Lower lobe of right lung (tissue), 2 donors: Measurements from ENCODE around the gene RENBP. TPM values are rescaled to one million over a fixed set of nuclear protein-coding genes. Genes with fewer than 3 reads are reported as not detected.

Experiments used
- ATAC-seq, 2 donors: fragments of 200-7000 bp; cut with Tn5 transposase; one replicate each; pipeline ENCODE4 v1.9.1; 2020 to 2022; ENCODE audit warnings: mild to moderate bottlenecking in 2 of 2, moderate library complexity in 2 of 2
- DNase-seq: peaks from one replicate; pipeline ENCODE4 v3.0.0-alpha.2; 2020
- H3K27ac ChIP-seq: fragments of 200-600 bp; one replicate; pipeline ENCODE4 v1.8.0; 2022
- H3K27me3 ChIP-seq: fragments of 200-600 bp; one replicate; pipeline ENCODE4 v1.8.0; 2022; ENCODE audit warnings: low read depth
- H3K36me3 ChIP-seq: fragments of 200-600 bp; one replicate; pipeline ENCODE4 v1.8.0; 2022; ENCODE audit warnings: mild to moderate bottlenecking
- H3K4me1 ChIP-seq: fragments of 200-600 bp; one replicate; pipeline ENCODE4 v1.8.0; 2022
- H3K4me3 ChIP-seq: fragments of 200-600 bp; one replicate; pipeline ENCODE4 v1.8.0; 2022; ENCODE audit warnings: mild to moderate bottlenecking
- H3K9me3 ChIP-seq: fragments of 200-600 bp; one replicate; pipeline ENCODE4 v1.8.0; 2022
- intact Hi-C: fragments of 100-400 bp; cut with DNase I; formaldehyde crosslinking; loops from one replicate; pipeline ENCODE4 v1.11.0; 2022
- long read RNA-seq: library from polyadenylated mRNA; unstranded; transcript quantifications from one replicate; pipeline ENCODE4 v2.0.0, GENCODE V29; 2021
- total RNA-seq: library from RNA; stranded (reverse); fragmentation: NEBNext Ultra II Directional; extraction: Animal tissue kit (Norgen Biotek cat#: 25700); gene quantifications from one replicate; pipeline ENCODE4 v1.2.1, GENCODE V29; 2021
- TF ChIP-seq, protein P1 (sequence below): fragments of 200-600 bp; IDR thresholded peaks from one replicate; pipeline ENCODE4 v1.8.0; 2022; ENCODE audit warnings: antibody characterized with exemption, mild to moderate bottlenecking
- donor health status: DM: no; HTN: yes; CAD: no; lungs with severe emphysema.

RENBP gene
- total RNA-seq, result 57.0 TPM
- long read RNA-seq, partial matches to known transcripts, result 6 of 30 reads
- long read RNA-seq, other reads (novel, unspliced or antisense), result 20 of 30 reads

DNA sequence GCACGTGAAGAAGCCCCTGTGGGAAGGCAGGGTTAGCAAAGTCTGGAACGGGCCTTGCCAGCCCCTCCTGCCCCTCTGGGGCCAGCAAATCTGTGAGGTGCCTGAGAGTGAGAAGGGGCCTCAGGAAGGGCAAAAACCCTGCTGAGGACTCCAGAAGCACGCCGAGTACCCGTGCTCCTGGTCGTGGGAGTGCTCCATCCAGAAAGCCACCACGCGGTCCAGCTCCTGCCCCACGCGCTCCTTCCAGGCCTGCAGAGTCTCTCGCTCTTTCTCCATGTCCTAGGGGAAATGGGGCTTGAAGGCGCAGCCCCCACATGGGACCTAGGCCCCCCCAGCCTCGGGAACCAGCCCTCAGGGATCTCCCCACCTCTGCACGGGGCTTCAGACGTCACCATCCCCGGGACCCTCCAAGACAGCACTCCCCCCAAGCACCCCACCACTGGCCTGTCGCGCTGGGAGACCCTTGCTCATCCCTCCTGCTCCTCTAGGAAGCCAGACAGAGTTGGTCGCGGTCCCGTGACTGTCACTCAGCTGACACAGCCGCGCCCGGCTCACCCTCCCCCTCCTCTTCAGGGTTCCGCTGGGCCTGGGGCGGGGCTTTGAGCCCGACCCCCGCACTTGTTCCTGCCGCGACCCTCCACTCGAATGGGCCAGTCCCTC, at the start of gene RENBP:
Gene RENBP, minus strand, starts transcription at position 504 of the 660 bp plus-strand sequence. Its CDS starts 33 bp downstream, at position 471.
- no peaks in the 10 kb centered on the region for H3K4me1 ChIP-seq
- intact Hi-C loops, result no loop called here
- peak within 1 kb of the TSS; percentile 62 for H3K27ac ChIP-seq
- TF ChIP-seq, protein P1, sequence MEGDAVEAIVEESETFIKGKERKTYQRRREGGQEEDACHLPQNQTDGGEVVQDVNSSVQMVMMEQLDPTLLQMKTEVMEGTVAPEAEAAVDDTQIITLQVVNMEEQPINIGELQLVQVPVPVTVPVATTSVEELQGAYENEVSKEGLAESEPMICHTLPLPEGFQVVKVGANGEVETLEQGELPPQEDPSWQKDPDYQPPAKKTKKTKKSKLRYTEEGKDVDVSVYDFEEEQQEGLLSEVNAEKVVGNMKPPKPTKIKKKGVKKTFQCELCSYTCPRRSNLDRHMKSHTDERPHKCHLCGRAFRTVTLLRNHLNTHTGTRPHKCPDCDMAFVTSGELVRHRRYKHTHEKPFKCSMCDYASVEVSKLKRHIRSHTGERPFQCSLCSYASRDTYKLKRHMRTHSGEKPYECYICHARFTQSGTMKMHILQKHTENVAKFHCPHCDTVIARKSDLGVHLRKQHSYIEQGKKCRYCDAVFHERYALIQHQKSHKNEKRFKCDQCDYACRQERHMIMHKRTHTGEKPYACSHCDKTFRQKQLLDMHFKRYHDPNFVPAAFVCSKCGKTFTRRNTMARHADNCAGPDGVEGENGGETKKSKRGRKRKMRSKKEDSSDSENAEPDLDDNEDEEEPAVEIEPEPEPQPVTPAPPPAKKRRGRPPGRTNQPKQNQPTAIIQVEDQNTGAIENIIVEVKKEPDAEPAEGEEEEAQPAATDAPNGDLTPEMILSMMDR, result no peak
- H3K27me3 ChIP-seq, result no peaks in the 10 kb centered on the region
- H3K4me3 ChIP-seq, result peak within 1 kb of the TSS; percentile 56
- no peaks in the 10 kb centered on the region for H3K9me3 ChIP-seq
- H3K36me3 ChIP-seq, result peaks cover 7% of the 10 kb centered on the region
- ATAC-seq (peak; percentile 62 to 70), DNase-seq (peak; percentile 83)

DNA sequence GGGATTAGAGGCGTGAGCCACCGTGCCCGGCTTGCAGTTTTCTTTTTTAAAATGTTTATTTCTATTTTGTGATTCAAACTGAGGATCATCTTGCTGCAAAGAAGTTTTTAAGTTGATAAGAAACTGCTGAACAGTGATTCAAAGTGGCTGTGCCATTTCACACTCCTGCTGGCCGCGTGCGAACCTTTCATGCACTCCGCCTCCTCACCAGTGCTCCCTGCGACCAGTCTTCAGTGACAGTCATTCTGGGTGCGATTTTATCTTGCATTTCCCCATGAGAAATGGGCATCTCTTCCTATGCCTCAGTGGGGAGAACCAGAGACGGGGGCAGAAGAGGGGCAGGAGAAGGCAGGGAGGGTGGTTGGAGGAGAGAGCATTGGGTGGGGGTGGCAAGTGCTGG, 49.5 kb upstream of the RENBP start:
- H3K4me3 ChIP-seq, result no peak overlapping the region
- intact Hi-C loops, result no loop called here
- H3K36me3 ChIP-seq, result no peaks in the 10 kb centered on the region
- no peaks in the 10 kb centered on the region for H3K9me3 ChIP-seq
- no peaks in the 10 kb centered on the region for H3K4me1 ChIP-seq
- no peaks in the 10 kb centered on the region for H3K27me3 ChIP-seq
- H3K27ac ChIP-seq, result no peak overlapping the region
- ATAC-seq, result no peak
- DNase-seq, result no peak
- TF ChIP-seq, protein P1, result no peak

DNA sequence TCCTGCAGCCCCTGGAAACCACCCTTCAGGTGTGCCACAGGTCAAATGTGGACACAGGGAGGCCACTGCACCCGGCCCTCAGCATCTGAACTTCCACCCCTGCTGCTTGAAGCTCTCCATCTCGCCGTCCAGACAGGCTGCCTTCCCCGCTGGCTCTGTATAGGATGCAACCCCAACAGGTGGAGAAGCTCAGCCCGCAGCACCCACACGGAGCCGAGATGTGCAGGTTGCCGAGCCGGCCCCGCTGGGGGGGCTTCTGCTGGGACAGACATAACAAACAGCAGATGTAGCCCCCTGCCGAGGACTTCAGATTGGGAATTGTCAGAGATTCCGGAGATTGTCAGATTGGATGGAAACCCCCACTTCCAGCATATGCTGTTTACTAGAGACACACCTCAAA, 48.6 kb upstream of the RENBP start:
- intact Hi-C loops, result no loop called here
- DNase-seq (no peak), ATAC-seq (no peak)

DNA sequence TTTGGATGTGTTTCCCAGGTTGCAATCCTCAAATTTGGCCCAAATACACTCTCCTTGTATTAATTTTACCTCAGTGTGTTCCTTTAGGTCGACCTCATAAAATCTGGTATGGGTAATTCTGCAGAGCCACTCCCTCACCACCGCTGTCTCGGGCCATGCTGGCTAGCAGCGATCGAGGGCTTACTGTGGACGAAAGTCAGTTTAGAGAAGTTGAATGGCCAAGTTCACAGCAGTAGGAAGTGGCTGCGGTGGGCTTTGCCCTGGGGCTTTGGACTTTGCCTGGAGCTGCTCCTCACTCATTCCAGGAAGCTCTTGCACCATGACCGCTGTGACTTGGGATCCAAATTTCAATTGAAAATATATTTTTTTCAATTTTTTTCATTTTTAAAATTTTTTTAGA, 47.7 kb upstream of the RENBP start:
- no peak for ATAC-seq
- no peak overlapping the region for H3K27ac ChIP-seq
- no peaks in the 10 kb centered on the region for H3K27me3 ChIP-seq

More for the DNA sequence above, 48.6 kb upstream of the RENBP start:
- Histone ChIP-seq H3K36me3 (no peaks in the 10 kb centered on the region), H3K4me1 (no peaks in the 10 kb centered on the region), H3K27me3 (no peaks in the 10 kb centered on the region), H3K4me3 (no peak overlapping the region), H3K27ac (no peak overlapping the region), H3K9me3 (no peaks in the 10 kb centered on the region)
- TF ChIP-seq, protein P1, result no peak

DNA sequence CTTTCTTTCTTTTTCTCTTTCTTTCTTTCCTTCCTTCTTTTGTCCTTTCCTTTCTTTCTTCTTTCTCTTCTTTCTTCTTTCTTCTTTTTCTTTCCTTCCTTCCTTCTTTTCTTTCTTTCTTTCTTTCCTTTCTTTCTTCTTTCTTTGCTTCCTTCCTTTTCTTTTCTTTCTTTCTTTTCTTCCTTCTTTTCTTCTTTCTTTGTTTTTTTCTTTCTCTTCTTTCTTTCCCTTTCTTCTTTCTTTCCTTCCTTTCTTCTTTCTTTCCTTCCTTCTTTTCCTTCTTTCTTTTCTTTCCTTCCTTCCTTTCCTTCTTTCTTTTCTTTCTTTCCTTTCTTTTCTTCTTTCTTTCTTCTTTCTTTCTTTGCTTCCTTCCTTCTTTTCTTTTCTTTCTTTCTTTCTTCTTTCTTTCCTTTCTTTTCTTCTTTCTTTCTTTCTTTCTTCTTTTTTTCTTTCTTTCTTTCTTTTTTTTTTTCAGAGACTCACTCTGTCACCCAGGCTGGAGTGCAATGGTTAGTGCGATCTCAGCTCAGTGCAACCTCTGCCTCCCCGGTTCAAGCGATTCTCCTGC, 46.7 kb upstream of the RENBP start:
- Histone ChIP-seq H3K27me3 (no peaks in the 10 kb centered on the region), H3K27ac (no peak overlapping the region), H3K9me3 (no peaks in the 10 kb centered on the region), H3K4me1 (no peaks in the 10 kb centered on the region), H3K36me3 (no peaks in the 10 kb centered on the region), H3K4me3 (no peak overlapping the region)
- no peak for DNase-seq
- TF ChIP-seq, protein P1, result no peak
- no peak for ATAC-seq
- intact Hi-C loops, result no loop called here

More for the DNA sequence above, 47.7 kb upstream of the RENBP start:
- DNase-seq, result no peak
- intact Hi-C loops, result no loop called here
- TF ChIP-seq, protein P1, result no peak
- no peak overlapping the region for H3K4me3 ChIP-seq
- H3K9me3 ChIP-seq, result no peaks in the 10 kb centered on the region
- no peaks in the 10 kb centered on the region for H3K36me3 ChIP-seq
- no peaks in the 10 kb centered on the region for H3K4me1 ChIP-seq
